Stimulated activated naive CD4-positive, alpha-beta T cell (primary cell): ENCODE data around the gene CEBPE.
"Not testable (repeated sequence)": the region's sequence is repeated elsewhere in the genome, so short reads cannot be mapped to it uniquely, and the experiment has no call there.

Source experiments
- DNase-seq, 6 experiments: peaks; one replicate each; lab custom pipeline; 2025; lab: John Stamatoyannopoulos, UW

CEBPE gene

DNA sequence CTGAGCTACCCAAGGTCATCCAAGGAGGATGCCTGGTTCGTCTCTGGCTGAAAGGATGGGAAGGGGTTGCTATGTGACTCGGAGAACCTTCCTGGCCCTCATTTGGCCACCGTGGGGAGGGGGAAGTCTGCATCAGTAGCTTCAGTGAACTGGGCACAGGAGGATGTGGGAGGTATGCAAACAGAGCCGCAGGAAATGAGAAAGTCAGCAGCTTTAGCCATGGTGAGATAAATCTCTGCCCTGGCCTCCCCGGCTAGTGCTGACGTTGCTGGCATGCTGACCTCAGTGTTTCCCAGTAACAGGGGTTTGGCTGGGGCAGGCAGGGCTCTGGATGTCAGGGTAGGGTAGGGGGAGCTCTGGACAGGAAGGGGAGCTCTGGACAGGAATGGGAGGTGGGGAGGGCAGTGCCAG is 2.3 kb upstream of the CEBPE start:
- no peak for DNase-seq

DNA sequence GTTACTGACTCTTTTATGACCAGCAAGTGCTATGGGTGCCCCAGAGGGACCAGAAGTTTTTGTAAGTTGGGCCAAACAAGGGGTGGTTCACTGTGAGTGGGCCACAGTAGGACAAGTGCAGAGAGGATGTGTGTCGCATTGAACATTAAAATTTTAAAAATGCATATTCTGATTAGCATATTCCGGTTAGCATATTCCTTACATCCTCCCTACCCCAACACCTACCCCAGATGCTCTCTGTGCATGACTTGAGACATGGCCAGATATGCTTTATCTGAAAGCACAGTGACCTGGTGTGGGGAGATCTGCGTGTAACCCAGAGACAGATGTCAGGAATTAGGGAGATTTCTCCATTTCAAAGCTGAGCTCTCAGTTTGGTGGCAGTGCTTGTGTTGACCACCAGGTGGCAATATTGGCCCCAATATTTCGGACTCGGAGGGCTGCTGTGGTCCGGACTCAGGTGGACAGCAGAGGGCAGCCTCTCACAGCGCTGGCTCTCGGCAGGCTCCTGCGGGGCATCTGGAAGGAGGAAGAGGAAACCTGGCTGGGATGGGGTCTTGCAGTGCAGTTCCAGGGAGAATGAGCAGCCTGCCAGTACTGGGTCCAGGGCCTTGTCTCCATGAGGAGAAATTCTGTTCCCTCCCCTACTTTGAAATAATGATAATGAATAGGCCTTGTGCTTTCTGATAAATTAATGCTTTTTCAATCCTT is 1.6 kb upstream of the CEBPE start:
- peak; percentile 59 to 83 (median 72) for DNase-seq

DNA sequence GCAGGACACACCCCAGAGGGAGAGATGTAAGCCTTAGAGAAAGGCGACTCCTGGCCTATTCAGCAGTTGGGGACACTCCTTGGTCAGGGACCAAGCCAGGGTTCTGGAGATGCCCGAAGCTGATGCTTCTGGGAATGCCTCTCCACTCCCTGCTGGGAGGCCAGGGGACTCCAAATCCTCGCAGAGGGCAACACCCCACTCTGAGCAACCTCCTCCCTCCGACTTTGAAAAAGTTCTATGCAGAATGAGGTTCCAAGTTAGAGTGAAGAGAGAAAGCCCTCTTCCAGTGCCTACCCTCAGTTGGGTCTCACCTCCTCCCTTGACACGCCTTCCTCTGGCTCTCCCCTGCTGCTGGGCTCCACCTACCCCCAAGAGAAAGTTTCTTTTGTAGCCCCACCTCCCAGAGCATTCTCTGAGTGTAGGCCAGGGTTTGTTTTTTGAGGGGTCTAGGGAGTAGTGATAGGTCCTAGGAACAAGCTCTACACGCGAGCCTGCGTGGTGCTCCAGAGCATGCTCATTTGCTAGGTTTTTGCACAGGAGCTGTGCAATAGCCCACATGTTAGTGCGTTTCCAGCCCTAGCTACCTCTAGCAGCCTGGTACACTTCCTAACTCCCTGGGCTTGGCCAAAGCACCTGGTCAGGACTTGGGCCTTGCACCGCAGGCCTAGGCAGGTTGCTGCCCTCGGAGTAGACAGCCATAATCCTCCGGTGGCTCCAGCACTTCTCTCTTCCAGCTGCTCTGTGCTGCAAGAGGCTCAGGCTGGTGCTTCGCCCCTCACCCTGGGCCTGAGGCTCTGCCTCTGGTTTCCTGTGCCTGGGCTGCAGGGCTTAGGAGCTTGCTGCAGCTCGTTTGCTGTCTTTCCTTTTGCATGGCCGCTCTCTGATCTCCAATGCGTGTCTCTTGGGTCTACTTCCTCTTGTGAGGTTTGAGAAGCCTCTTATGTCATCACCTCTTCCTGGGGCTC is 590 bp upstream of the CEBPE start:
- DNase-seq, result peak; percentile 4 to 72 (median 51)

- DNase-seq, result no peak
Measured at GRCh38 chr14:23117371-23118020, 1.6 kb downstream of the CEBPE start.

- DNase-seq, result no peak
Measured at GRCh38 chr14:23115918-23116317, 3.1 kb downstream of the CEBPE start.

- no peak for DNase-seq
Measured at GRCh38 chr14:23115039-23115731, 3.9 kb downstream of the CEBPE start.

DNA sequence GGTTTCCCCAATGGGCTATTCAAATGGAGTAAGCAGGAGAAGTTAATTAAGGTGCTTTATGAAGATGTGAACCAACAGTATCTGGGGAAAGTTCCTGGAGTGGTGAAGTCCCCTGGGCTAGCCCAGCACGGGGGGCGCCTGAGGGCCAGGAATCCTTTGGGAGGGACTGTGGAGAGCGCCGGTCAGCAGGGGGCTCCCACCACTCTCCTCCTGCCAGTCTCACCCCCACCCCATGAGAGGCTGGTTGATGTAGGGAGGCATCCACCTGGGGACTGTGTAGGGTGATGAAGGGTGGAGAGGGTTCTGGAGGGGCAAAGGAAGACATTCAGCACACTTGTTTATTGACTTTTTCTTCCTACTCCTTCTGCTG is 4.4 kb downstream of the CEBPE start:
- no peak for DNase-seq

DNA sequence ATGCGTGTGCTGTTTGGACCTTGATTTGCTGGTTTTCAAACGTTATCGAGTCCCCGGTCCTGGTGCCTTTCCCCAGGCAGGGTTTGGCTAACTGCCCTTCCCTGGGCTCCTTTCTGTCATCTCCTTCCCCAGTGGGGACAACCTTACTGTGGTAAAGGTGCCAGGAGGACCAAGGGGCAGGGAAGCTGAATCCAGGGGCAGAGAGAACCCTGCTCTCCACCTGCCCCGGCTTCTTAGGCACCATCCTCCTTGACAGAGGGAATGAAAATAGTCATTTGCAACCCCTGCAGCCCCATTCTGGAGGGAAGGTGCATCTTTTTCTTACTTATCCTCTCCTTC is 5.0 kb downstream of the CEBPE start:
- no peak for DNase-seq

- DNase-seq, result no peak
Measured at GRCh38 chr14:23113431-23114119, 5.5 kb downstream of the CEBPE start.

GRCh38 chr14:23112359-23113178 is 6.5 kb downstream of the CEBPE start:
- DNase-seq, result no peak

- no peak for DNase-seq
Measured at GRCh38 chr14:23110579-23111365, 8.3 kb downstream of the CEBPE start.

DNA sequence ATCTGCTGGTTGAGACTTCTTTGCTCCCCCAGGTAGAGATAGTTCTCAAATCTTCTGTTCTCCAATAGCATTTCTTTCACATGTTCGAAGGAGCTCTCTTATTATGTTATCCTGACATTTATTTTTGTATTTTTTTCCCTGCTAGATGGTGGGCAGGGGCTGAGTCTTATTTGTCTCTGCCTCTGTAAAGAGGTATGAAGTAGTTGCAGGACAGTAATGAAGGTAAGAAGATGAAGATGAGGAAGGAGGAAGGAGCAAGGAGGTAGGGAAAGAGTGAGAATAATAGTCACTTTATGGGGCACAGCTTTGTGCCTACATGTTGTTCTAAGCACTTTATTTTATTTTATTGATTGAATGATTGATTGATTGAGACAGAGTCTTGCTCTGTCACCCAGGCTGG is 9.3 kb downstream of the CEBPE start:
- DNase-seq, result no peak

DNA sequence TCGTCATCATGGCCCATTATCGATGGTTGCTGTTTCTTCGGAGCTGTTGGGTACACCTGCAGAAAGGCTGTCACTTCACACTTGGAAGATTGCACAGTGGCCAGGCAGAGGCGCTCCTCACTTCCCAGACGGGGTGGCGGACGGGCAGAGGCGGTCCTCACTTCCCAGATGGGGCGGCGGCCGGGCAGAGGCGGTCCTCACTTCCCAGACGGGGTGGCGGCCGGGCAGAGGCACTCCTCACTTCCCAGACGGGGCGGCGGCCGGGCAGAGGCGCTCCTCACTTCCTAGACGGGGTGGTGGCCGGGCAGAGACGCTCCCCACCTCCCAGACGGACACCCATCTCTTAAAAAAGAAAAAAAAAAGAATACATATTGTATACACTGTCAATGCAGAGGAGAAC is 10.9 kb downstream of the CEBPE start:
- DNase-seq, result not testable (repeated sequence)

- DNase-seq, result not testable (repeated sequence)
Measured at GRCh38 chr14:23107620-23108019, 11.4 kb downstream of the CEBPE start.

- no peak for DNase-seq
Measured at GRCh38 chr14:23106747-23107045, 12.4 kb downstream of the CEBPE start.

- no peak for DNase-seq
Measured at GRCh38 chr14:23105348-23105824, 13.7 kb downstream of the CEBPE start.

GRCh38 chr14:23104591-23105347 is 14.3 kb downstream of the CEBPE start, which contains the start of gene CIROP:
Gene CIROP (minus strand): TSS chr14:23104989. CDS start chr14:23104920, 69 bp downstream.
- DNase-seq, result no peak

- no peak for DNase-seq
Measured at GRCh38 chr14:23104070-23104590, 14.9 kb downstream of the CEBPE start.

DNA sequence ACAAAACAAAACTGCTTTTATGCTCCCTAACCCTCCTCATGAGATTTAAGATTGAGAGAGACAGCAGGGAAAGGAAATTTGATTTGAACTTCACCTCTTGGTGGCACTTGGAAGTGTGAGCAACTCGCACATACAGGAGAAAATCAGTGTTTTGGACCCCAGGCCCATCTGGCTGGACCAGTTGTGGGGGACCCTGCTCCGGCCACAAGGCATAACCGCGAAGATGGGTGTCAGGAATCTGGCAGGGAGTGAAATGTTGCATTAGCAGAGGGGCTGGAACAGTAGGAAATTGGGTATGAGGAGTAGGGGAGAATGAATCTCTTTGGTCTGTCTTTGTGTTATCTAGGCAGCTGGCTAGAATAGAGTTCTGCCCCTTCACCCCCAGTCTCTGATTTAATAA is 15.5 kb downstream of the CEBPE start:
- no peak for DNase-seq
